SU-DHL-6 (cell line): Measurements from ENCODE around the gene GNAT2.

Source experiments
- EZH2phosphoT487 ChIP-seq: fragments of 200-600 bp; sonication (generic), shearing (Covaris generic); conservative IDR thresholded peaks from 2 replicates; pipeline ENCODE4 v1.6.1; 2018; ENCODE audit warnings: mild to moderate bottlenecking, antibody characterized with exemption, low read length, moderate library complexity, mixed read lengths
- TF ChIP-seq, protein P1 (sequence below): fragments of 200-600 bp; sonication (generic); IDR thresholded peaks from one replicate; pipeline ENCODE4 v1.5.1; 2017; ENCODE audit warnings: antibody characterized with exemption, mild to moderate bottlenecking, low read length, moderate library complexity; ENCODE audit not compliant: insufficient read depth, poor library complexity, severe bottlenecking

DNA sequence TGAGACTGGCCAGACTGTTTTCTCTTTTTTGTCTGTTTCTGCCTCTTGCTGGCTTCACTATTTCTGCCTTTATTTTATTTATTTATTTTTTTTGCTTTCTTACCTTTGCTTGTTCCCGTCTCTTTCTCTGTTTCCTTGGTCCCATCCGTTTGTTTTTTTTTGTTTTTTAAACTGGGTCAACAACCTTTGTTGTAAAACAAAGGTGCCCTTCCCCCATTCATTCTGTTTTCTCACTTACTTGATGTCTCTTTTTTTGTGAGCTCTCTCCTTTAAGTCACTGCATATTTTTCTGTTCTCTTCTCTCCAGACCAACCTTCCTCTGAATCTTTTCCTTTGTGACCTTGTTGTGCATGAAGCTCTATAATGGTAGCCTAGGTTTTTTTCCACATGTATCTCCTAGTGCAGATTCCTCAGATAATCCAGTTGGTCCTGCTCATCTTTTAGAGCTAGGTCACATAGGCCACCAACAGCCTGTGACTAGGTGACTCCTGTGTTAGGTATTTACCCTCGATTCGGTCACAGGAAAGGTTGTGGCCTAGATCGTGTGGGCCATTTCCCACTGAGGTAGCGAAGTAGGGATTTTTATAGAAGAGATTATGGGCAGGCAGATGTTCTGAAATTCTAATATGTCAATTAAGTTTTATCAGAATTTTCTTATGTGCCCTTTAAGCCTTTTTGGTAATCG is 55.1 kb downstream of the GNAT2 start:
- TF ChIP-seq, protein P1, sequence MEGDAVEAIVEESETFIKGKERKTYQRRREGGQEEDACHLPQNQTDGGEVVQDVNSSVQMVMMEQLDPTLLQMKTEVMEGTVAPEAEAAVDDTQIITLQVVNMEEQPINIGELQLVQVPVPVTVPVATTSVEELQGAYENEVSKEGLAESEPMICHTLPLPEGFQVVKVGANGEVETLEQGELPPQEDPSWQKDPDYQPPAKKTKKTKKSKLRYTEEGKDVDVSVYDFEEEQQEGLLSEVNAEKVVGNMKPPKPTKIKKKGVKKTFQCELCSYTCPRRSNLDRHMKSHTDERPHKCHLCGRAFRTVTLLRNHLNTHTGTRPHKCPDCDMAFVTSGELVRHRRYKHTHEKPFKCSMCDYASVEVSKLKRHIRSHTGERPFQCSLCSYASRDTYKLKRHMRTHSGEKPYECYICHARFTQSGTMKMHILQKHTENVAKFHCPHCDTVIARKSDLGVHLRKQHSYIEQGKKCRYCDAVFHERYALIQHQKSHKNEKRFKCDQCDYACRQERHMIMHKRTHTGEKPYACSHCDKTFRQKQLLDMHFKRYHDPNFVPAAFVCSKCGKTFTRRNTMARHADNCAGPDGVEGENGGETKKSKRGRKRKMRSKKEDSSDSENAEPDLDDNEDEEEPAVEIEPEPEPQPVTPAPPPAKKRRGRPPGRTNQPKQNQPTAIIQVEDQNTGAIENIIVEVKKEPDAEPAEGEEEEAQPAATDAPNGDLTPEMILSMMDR: no peak
- TF ChIP-seq EZH2phosphoT487: no peak
